GM19395 (cell line): ENCODE results near the gene CCDC187.

Experiments used
- ATAC-seq: cut with Tn5 transposase; IDR thresholded peaks from one replicate; pipeline ENCODE4 v1.9.1; 2021; ENCODE audit warnings: mild to moderate bottlenecking, moderate library complexity; ENCODE audit not compliant: unreplicated experiment

The CCDC187 gene

DNA sequence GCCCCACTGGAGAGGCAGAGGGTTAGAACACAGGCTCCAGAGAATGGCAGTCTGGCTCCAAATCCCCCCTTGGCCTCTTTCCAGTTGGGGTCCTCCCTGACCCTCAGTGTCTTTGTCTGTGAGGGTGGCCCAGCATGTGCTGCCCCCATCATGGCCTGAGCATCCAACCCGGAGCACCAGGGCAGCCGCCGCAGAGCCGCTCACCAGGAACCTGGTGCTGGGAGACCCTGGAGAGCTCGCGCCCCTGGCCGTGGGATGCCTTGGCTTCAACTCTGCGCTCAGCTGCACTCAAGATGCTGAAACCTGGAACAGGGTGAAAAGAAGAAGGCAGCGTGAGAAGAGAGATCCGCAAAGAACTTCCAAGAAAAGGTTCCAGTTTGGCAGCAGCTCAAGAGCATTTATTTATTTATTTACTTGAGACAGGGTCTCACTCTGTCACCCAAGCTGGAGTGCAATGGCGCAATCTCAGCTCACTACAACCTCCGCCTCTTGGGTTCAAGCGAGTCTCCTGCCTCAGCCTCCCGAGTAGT lies 3.8 kb downstream of the CCDC187 start:
- no peak for ATAC-seq

DNA sequence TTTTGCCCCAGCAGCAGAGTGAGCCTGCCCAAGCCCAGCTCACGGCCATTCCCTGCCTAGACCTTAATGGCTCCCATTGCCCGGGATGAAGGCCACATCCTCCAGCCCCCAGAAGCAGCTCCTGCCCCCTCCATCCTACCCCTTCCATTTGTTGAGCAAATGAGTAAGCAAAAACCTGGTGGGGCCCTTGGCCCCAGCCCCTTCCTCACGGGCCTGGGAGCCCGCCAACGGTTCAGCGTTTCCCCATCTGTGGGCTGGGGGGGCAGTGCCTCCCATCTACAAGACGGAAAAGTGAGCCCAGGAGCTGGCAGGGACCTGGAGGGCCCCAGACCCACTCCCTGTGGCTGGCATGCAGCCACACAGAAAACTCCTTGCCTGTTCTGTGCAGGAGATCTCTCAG lies 4.4 kb downstream of the CCDC187 start:
- no peak for ATAC-seq

DNA sequence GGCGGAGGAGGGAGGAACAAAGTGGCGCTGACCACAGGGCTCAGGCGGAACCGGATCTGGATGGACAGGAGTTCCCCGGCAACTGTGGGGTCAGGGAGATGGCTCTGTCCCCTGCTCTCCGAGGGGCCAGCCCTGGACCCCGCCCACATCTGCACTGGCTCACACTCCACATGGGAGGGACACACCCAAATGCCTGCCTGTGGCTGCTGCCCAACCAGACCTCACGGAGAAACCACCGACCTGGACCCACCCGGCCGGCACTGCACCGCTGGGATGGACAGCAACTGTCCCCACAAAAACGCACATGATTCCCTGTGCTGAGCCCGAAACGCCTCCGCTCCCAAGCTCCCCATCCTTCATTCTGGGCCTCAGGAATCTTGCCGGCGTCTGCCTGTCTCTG lies 4.8 kb downstream of the CCDC187 start:
- no peak for ATAC-seq

DNA sequence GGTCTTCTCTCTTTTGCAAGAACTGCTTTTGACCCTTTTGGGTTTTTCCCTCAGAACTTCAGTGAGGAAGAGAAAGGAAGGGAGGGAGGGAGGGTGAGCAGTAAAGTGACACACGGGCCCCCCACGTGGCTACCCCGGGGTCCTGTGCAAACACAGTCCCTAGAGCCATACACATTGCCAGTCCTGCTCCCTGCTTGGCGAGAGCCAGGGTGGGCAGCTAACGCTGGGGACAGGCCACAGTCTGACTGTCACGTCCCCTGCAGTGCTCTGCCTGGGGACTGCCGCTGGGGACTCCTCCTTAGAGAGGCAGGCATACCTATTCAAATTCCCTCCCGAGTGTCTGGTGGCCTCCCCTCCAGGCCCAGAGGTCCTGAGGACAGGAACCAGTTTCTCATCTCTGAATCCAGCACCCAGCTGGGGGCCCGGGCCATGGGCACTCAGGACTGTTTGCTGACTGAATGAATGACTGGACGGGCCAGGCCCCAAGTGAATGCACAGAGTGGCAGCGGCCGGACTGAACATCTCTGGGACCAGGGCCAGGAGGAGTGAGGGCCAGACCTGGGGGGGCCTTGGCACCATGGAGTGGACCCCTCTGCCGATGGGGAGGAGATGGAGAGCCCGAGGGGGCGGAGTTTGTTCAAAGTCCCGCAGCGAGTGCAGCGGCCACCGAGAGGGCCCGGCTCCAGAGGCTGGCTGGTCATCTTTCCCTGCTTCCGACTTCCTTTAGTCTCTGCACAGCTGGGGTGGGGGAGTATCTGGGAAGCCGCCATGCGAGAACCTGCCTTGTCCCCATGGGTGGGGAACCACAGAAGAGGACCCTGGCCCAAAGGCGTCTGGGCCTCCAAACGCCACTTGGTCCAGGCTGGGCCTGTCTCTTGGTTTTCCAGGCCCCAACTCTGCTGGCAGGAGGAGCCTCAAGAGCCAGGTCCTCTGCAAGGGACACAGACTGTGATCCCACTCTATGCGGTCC lies 5.8 kb downstream of the CCDC187 start:
- no peak for ATAC-seq

DNA sequence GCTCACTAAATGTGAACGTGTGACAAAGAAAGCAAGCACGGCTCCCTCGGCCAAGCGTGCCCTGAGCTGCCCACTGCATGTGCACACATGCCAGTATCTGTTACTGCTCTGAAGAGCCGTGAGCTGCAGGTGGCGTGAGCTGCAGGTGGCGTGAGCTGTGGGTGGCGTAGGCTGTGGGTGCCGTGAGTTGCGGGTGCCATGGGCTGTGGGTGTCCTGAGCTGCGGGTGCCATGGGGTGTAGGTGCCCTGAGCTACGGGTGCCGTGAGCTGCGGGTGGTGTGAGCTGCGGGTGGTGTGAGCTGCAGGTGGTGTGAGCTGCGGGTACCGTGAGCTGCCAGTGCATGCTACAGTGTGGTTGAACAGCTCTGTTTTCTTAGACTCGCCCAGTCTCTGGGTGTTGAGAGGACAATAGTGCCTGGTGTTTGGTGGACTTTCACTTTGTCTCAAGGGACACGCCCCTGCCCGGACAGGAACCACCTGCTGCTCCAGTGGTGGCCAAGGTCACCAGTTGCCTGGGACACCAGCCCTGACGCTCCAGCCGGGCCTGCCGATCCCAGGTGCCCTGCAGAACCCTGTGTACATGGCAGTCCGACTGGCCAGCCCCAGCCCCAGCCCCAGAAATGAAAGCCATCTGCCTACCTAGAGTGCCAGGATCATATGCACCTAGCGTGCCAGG lies 6.7 kb downstream of the CCDC187 start:
- ATAC-seq = no peak

DNA sequence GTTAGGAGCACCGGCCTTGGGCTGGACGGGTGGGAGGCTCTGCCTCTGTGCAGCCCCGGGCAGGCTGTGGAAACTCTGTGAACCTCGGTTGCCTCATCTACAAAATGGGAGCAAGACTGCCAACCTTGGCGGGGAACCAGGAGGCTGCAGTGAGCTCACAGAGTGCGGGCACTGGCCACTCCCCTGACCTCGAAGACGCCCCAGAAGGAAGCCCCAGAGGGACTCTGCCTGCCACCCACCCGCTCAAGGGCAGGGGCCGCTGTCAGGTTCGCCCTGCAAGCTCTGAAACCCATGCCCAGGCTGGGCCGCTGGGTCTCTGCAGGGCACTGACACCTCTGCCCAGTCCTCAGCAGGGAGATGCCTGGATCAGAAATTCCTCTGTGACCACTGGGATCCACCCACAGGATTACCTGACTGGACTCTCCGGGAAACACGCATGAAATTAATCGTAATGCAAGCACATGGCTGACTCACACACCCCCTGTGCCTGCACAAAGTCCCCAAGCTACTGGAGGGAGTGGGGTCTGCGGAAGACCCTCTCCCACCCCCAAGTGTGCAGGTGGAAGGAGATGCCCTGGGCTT lies 7.4 kb downstream of the CCDC187 start:
- no peak for ATAC-seq

DNA sequence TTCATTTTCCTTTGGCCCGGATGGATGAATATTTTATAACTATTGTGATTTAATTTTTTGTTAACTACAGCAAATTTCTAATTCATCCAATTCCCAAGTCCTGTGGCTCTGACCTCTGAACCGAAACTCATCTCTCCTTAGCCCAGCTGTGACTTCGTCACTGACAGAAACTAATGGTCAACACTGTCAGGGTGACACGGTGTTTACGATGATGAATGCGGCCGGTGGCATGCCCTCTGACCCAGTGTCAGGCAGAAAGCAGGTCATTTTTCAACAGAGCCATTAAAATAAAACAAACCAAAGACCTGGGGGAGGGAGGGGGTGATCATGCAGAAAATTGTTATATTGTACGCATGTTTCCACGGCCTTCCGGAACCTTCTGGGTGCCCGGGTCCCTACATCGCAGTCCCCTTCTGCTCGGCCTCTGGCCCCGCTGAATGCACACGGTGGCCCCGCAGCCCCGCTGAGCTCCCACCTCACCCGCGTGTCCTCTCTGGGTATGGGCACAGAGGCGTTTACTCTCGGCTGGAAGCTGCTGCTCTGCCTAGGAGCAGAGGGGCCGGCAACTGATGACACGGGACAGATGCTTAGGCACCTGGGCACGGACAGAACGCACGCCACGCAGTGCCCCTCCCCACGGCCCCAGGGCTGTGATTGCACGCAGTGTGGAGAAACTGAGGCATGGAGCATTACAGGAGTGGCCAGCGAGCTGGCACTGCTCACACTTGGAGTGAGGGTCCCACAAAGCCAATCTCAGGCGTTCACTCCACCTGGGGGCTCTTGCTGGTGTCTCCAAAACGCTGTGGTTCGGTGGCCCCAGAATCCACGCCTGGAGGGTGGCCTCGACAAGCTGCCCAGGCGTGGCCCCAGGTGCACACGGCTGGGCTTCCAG lies 8.1 kb downstream of the CCDC187 start:
- ATAC-seq = no peak

DNA sequence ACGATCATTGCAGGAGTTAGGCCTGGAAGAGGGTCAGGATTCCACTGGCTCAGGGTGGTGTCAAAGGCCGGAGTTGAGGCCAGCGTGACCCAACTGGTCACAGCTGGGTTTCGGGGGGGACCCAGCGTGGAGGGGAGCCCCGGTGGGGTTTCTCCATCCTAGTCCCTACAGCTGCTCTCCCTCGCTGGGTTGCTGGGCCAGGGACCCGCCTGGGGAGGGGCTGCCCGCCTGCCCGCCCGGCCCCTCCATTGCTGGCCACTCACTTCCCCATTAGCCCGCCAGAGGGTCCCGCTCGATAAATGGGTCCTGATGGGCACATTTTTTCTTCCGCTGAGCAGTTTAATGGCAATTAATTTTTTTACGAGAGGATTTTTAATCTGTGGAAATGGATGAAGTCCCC lies 8.8 kb downstream of the CCDC187 start:
- ATAC-seq = no peak

DNA sequence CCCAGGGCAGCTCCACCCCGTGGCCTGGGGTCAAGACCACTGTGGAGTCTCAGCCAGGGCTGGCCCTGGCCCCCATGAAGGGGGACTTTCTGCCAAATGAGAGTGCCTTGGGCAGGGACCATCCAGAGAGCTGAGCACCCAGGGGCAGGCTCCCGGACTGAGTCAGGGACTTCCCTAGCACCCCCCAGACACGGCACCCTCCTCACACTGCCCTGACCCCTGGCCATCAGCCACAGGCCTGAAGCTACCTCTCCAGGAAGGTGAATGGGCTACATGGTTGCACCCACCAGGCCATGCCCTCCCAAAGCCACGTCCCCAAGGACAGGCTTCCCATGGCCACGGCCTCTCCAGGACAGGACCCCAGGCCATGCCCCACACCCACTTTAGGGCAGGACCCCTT lies 9.5 kb downstream of the CCDC187 start:
- no peak for ATAC-seq

DNA sequence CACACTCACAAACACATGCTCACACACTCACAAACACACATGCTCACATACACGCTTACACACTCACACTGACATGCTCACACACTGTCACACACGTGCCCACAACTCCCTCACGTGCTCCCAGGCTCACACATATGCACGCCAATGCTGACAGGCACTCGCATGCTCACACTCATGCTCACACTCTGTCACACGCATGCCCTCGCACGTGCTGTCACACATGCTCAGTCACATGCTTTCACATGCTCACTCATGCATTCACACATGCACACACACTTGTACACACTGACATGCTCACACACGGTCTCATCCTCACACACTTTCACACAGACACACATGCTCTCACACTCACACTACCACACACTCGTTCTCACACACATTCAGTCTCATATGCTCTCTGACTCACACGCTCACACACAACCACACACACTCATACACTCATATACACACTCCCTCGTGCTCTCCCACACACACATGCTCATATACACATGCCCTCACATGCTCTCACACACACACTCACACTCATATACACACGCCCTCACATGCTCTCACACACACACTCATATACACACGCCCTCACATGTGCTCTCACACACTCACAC lies 10.3 kb downstream of the CCDC187 start:
- ATAC-seq = no peak

DNA sequence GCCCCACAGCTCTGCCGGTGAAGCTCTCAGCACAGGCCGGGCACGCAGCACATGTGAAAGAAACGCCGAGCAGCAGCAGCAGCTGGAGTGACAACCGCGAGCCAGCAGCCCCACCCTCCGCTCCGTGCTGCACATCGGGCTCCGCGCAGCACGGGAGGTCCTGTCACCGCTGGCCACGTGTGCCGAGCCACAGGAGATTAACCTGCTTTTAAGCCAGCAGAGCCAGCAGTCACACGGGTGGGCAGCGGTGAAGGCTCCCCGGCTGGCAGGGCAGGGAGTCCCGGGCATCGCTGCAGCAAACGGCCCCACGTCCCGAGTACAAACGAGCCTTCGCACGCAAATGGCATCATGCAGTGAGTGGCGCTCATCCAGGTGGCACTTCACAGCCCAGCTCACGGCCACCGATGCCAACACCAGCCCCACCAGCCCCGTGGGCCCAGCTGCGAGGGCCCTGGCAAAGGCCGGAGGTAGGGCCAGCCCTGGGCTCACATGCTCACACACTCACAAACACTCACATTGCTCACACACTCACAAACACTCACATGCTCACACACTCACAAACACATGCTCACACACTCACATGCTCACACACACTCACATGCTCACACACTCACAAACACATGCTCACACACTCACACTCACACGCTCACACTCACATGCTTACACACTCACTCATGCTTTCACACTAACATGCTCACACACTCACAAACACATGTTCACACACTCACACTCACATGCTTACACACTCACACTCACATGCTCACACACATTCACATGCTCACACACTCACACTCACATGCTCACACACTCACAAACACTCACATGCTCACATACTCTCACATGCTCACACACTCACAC lies 11.1 kb downstream of the CCDC187 start:
- no peak for ATAC-seq

DNA sequence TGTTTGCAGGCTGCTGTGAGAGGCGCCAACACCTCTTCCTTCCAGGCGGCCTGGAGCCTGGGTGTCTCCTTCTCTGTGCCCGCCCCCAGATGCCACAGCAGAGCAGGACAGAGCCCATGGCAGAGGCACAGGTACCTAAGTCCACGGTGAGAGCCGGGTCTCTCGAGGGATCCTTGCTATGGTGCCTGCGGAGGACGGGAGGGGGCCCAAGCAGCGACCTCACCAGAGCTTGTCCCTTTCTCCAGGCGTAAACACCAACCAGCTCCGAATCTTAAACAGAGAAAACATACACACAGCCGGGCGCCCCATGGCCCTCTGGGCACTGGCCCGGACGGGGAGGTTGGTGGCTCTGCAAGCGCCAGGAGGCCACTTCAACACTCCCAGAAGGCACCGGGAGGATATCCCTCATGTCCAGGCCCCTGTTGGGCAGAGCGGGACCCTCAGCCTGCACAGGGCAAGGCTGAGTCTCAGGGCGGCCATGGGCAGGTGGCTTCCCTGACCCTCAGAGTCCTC lies 11.8 kb downstream of the CCDC187 start:
- ATAC-seq = no peak

DNA sequence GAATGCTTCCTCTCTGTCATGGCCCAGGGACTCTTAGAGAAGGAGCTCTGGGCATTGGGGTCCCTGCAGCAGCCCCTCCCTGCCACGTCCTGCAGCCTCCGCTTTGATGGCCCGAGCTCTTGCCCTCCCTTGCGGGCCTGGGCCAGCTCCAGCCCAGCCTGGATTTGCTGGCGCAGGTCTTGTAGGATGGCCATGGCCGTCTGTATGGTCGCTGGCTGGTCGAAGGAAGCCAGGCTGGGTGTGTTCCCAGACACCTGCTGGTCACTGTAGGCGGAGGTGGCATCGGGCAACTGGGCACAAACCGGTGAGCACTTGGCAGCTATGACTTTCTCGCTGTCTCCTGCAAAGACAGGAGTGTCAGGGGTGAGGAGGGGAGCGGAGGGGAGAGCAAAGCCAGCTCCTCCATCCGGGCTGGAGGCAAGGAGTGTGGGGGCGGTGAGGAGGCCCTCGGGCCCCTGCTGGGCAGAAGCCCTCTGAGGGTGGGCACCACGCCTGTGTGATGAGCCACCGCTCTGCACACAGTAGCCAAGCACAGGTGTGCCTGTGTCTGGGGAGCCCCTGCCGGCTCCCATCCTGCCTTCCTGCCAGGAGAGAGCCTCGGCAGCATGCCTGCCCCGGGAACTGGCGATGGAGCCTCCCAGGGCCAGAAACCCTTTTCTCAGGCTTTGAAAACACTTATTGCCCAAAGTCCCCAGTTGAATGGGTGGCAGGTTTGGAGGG lies 12.4 kb downstream of the CCDC187 start:
- ATAC-seq = no peak

DNA sequence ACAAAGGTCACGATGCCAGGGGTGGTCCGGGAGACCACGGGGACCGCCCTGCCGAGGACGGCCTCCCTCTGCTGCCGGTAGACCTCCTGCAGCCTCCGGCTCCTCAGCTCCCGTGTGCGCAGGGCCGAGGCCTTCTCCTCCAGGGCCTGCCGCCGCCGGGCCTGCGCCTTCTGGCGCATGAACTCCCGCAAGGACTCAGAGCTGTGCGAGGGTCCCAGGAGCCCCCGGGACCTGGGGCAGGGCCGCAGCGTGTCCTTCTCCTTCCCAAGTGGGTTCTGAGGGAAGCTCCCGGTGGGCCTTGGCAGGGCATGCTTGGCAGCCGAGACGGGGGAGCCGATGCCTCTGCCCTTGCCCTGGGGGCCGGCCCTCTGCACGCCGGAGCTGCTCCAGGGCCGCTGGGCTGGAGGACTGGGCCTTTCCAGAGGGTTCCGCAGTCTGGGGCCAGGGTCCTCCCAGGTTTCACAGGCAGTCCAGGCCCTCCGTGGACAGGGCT lies 13.3 kb downstream of the CCDC187 start:
- no peak for ATAC-seq

DNA sequence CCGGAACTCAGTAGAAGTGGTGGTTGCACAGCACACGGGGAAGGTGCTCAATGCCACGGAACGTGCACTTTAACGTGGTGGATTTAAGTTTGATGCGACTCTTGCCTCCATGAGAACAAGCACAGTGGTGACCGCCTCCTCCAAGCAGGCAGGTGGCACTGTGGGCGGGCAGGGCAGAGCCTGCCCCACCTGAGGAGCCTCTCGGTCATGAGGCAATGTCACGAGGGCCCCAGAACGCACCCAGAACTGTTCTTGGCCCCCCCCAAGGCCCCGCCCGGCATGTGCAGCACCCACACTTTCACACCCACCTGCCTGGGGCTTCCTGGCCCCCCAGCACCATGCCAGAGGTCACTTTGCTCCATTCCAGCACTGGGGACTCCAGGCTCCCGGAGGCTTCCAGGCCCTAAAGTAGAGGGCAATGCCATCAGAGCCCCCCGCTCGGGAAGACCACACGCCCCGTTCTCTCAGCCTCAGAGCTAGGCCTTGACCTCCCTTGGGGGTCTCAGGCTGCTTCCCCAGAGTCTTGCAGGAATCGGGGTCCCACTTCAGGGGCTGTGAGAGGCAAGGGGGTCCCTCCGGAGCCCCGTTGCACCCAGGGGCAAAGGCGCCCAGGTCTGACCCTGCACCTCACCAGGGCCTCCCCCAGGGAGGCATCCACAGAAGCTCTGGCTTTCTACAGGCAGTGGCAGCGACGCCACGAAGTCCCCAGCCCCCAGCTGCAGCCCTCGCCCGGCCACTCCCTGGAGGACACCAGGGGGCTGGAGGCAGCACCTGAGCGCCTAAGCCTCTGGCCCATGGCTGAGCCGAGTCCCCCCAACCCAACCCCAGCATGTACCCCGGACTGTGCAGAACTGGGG lies 14.0 kb downstream of the CCDC187 start:
- no peak for ATAC-seq

DNA sequence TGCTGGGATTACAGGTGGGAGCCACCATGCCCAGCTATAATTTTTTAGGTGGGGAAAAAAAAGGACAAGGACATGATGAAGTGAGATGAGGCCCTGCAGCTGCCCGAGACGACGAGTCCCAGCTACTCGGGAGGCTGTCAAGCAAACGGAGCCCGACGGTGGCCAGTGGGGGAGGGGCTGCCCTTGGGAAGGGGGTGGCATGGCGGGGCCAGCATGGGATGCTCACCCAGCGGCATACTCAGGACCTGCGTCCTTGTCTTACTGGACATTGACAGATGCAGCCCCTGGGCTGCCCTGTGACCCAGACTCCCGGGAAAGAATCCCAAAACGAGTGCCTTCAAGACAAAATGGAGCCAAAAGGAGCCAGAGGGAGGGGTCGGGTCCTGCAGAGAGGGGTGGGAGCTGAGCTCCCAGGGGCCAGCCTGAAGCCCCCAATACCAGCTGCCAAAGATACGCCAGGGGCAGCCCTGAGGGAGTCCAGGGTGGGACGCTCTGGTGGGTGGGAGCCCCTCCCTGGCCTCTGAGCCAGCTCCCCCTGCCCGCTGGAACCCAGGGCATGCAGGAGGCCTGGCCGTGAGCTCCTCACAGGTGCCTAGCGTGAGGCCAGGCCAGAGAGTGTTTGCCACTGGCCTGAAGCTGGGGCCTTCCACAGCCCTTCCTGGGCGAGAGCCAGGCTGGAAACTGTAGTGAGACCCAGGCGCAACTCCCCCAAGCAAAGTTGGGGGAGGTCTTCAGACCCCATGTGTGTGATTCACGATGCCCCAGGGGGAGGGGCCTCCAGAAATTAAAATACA lies 15.7 kb downstream of the CCDC187 start:
- no peak for ATAC-seq

DNA sequence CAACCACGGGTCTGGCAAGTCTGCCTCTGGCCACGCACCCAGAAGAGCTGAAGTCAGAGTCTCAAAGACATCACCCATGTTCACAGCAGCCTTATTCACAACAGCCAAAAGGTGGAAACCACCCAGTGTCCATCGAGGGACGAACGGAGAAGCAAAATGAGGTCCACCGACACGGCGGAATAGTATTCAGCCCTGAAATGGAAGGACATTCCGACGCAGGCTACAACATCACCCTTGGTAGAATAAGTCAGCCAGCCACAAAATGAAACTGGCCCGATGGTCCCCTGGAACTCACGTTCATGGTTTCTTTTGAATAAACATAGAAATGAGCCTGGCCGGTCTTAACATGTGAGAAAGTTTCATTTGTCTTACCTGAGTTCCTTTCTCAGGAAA lies 16.9 kb downstream of the CCDC187 start:
- ATAC-seq = no peak
